WTC11 (cell line): ENCODE data around the gene ENPP7. TPM values are rescaled to one million over a fixed set of nuclear protein-coding genes. Genes with fewer than 3 reads are reported as not detected.
A peak's percentile ranks its signal among the peaks of the same experiment; 100 is the strongest.

Source experiments
- ARID4B ChIP-seq: sonication (generic); formaldehyde crosslinking; IDR thresholded peaks from 2 replicates; pipeline ENCODE4 v1.8.0; 2023; ENCODE audit warnings: missing genetic modification reagents, mild to moderate bottlenecking, borderline replicate concordance
- CDX4 ChIP-seq: fragments of 250-450 bp; sonication (Bioruptor Pico); IDR thresholded peaks from 2 replicates; pipeline ENCODE4 v1.9.0; 2021; ENCODE audit warnings: moderate library complexity, mild to moderate bottlenecking, inconsistent platforms, borderline replicate concordance
- ELF4 ChIP-seq: sonication (generic); formaldehyde crosslinking; IDR thresholded peaks from 2 replicates; pipeline ENCODE4 v1.8.1; 2022; ENCODE audit warnings: low read depth, mild to moderate bottlenecking, moderate library complexity, missing genetic modification reagents
- GTF2I ChIP-seq: fragments of 250-450 bp; sonication (Bioruptor Pico); conservative IDR thresholded peaks from 2 replicates; pipeline ENCODE4 v1.4.0; 2021; ENCODE audit warnings: mild to moderate bottlenecking
- HMGA2 ChIP-seq: fragments of 250-450 bp; sonication (Bioruptor Pico); IDR thresholded peaks from 2 replicates; pipeline ENCODE4 v1.4.0; 2021; ENCODE audit warnings: mild to moderate bottlenecking, moderate library complexity
- HMGXB4 ChIP-seq: sonication (generic); formaldehyde crosslinking; IDR thresholded peaks from 2 replicates; pipeline ENCODE4 v1.8.1; 2023; ENCODE audit warnings: mild to moderate bottlenecking, moderate library complexity, missing genetic modification reagents
- JUN ChIP-seq: sonication (generic); formaldehyde crosslinking; IDR thresholded peaks from 2 replicates; pipeline ENCODE4 v1.8.0; 2023; ENCODE audit warnings: mild to moderate bottlenecking, missing genetic modification reagents
- MLX ChIP-seq: sonication (generic); formaldehyde crosslinking; IDR thresholded peaks from 2 replicates; pipeline ENCODE4 v1.8.1; 2023; ENCODE audit warnings: mild to moderate bottlenecking, missing genetic modification reagents, moderate library complexity
- NFATC4 ChIP-seq: fragments of 250-450 bp; sonication (Bioruptor Pico); IDR thresholded peaks from 2 replicates; pipeline ENCODE4 v1.9.0; 2021; ENCODE audit warnings: mild to moderate bottlenecking
- PRRX2 ChIP-seq: fragments of 250-450 bp; sonication (Bioruptor Pico); IDR thresholded peaks from 2 replicates; pipeline ENCODE4 v1.8.0; 2021; ENCODE audit warnings: mild to moderate bottlenecking
- TEAD1 ChIP-seq: sonication (generic); formaldehyde crosslinking; IDR thresholded peaks from 2 replicates; pipeline ENCODE4 v1.8.0; 2022; ENCODE audit warnings: mild to moderate bottlenecking, missing genetic modification reagents
- TP53 ChIP-seq: sonication (generic); formaldehyde crosslinking; IDR thresholded peaks from 2 replicates; pipeline ENCODE4 v1.8.1; 2023; ENCODE audit warnings: mild to moderate bottlenecking, missing genetic modification reagents
- USF2 ChIP-seq: sonication (generic); formaldehyde crosslinking; IDR thresholded peaks from 2 replicates; pipeline ENCODE4 v1.8.1; 2023; ENCODE audit warnings: mild to moderate bottlenecking, missing genetic modification reagents, moderate library complexity
- ZBTB21 ChIP-seq: sonication (generic); formaldehyde crosslinking; IDR thresholded peaks from 2 replicates; pipeline ENCODE4 v1.8.1; 2023; ENCODE audit warnings: mild to moderate bottlenecking, missing genetic modification reagents, borderline replicate concordance
- ZNF138 ChIP-seq: sonication (generic); formaldehyde crosslinking; conservative IDR thresholded peaks from 2 replicates; pipeline ENCODE4 v1.8.1; 2022; ENCODE audit warnings: mild to moderate bottlenecking, moderate library complexity, missing genetic modification reagents
- ZNF263 ChIP-seq: sonication (generic); formaldehyde crosslinking; IDR thresholded peaks from 2 replicates; pipeline ENCODE4 v1.8.1; 2022; ENCODE audit warnings: low read depth, mild to moderate bottlenecking, moderate library complexity, missing genetic modification reagents
- ZNF317 ChIP-seq: sonication (generic); formaldehyde crosslinking; IDR thresholded peaks from 2 replicates; pipeline ENCODE4 v1.8.1; 2023; ENCODE audit warnings: low read depth, mild to moderate bottlenecking, moderate library complexity, missing genetic modification reagents, borderline replicate concordance
- ZNF423 ChIP-seq: fragments of 250-450 bp; sonication (Bioruptor Pico); IDR thresholded peaks from 2 replicates; pipeline ENCODE4 v2.1.2; 2022; ENCODE audit warnings: mild to moderate bottlenecking, moderate library complexity
- ZNF425 ChIP-seq: fragments of 250-450 bp; sonication (Bioruptor Pico); conservative IDR thresholded peaks from 2 replicates; pipeline ENCODE4 v1.9.0; 2021; ENCODE audit warnings: mild to moderate bottlenecking
- ZNF671 ChIP-seq: fragments of 250-450 bp; sonication (Bioruptor Pico); IDR thresholded peaks from 2 replicates; pipeline ENCODE4 v1.8.0; 2021; ENCODE audit warnings: mild to moderate bottlenecking
- total RNA-seq: library from RNA; stranded (reverse); gene quantifications from 3 replicates; pipeline ENCODE4 v1.2.3, GENCODE V29; 2021
- TF ChIP-seq, protein P1 (sequence below): sonication (generic); formaldehyde crosslinking; conservative IDR thresholded peaks from 2 replicates; pipeline ENCODE4 v1.8.1; 2022; ENCODE audit warnings: mild to moderate bottlenecking, missing genetic modification reagents
- TF ChIP-seq, protein P2 (sequence below): sonication (generic); formaldehyde crosslinking; conservative IDR thresholded peaks from 2 replicates; pipeline ENCODE4 v1.8.1; 2023; ENCODE audit warnings: mild to moderate bottlenecking, low read depth, missing genetic modification reagents, moderate library complexity
- TF ChIP-seq, protein P3 (sequence below): fragments of 250-450 bp; sonication (Bioruptor Pico); IDR thresholded peaks from 2 replicates; pipeline ENCODE4 v2.1.2; 2022; ENCODE audit warnings: mild to moderate bottlenecking, moderate library complexity

ENPP7 gene
- total RNA-seq, 1 experiment from 2014 or later = not detected

GRCh38 chr17:79789943-79790804 is 59.4 kb downstream of the ENPP7 start (continued):
- TF ChIP-seq, protein P1, sequence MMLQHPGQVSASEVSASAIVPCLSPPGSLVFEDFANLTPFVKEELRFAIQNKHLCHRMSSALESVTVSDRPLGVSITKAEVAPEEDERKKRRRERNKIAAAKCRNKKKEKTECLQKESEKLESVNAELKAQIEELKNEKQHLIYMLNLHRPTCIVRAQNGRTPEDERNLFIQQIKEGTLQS (CRISPR knock-in tag) = no peak
- TF ChIP-seq CDX4 (CRISPR knock-in tag) = no peak
- TF ChIP-seq GTF2I (CRISPR knock-in tag) = no peak
- TF ChIP-seq ZNF423 = peak; percentile 70
- no peak for TF ChIP-seq HMGA2
- TF ChIP-seq TP53 (CRISPR knock-in tag) = no peak
- TF ChIP-seq ZNF138 (CRISPR knock-in tag) = no peak
- no peak for TF ChIP-seq ZNF425 (CRISPR knock-in tag)
- TF ChIP-seq MLX (CRISPR knock-in tag) = no peak
- TF ChIP-seq, protein P2, sequence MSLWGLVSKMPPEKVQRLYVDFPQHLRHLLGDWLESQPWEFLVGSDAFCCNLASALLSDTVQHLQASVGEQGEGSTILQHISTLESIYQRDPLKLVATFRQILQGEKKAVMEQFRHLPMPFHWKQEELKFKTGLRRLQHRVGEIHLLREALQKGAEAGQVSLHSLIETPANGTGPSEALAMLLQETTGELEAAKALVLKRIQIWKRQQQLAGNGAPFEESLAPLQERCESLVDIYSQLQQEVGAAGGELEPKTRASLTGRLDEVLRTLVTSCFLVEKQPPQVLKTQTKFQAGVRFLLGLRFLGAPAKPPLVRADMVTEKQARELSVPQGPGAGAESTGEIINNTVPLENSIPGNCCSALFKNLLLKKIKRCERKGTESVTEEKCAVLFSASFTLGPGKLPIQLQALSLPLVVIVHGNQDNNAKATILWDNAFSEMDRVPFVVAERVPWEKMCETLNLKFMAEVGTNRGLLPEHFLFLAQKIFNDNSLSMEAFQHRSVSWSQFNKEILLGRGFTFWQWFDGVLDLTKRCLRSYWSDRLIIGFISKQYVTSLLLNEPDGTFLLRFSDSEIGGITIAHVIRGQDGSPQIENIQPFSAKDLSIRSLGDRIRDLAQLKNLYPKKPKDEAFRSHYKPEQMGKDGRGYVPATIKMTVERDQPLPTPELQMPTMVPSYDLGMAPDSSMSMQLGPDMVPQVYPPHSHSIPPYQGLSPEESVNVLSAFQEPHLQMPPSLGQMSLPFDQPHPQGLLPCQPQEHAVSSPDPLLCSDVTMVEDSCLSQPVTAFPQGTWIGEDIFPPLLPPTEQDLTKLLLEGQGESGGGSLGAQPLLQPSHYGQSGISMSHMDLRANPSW (CRISPR knock-in tag) = no peak
- TF ChIP-seq PRRX2 (CRISPR knock-in tag) = no peak
- no peak for TF ChIP-seq JUN
- peak; percentile 10; the same call in 1 of the 2 replicates for TF ChIP-seq HMGXB4 (CRISPR knock-in tag)
- TF ChIP-seq ZBTB21 (CRISPR knock-in tag) = no peak
- peak; percentile 16; the same call in 1 of the 2 replicates for TF ChIP-seq ZNF263 (CRISPR knock-in tag)
- no peak for TF ChIP-seq ZNF671 (CRISPR knock-in tag)
- TF ChIP-seq ZNF317 (CRISPR knock-in tag) = no peak
- TF ChIP-seq, protein P3, sequence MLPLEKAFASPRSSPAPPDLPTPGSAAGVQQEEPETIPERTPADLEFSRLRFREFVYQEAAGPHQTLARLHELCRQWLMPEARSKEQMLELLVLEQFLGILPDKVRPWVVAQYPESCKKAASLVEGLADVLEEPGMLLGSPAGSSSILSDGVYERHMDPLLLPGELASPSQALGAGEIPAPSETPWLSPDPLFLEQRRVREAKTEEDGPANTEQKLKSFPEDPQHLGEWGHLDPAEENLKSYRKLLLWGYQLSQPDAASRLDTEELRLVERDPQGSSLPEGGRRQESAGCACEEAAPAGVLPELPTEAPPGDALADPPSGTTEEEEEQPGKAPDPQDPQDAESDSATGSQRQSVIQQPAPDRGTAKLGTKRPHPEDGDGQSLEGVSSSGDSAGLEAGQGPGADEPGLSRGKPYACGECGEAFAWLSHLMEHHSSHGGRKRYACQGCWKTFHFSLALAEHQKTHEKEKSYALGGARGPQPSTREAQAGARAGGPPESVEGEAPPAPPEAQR (CRISPR knock-in tag) = no peak
- no peak for TF ChIP-seq NFATC4 (CRISPR knock-in tag)
- no peak for TF ChIP-seq USF2
- no peak for TF ChIP-seq TEAD1 (CRISPR knock-in tag)
- no peak for TF ChIP-seq ARID4B (CRISPR knock-in tag)
- TF ChIP-seq ELF4 = no peak
